Panc1 (cell line): Measurements from ENCODE around the gene LZTFL1.

ENCODE experiments used
- SIN3A ChIP-seq: IDR thresholded peaks from 2 replicates; pipeline ENCODE4 v1.6.1; 2012; ENCODE audit warnings: low read depth, mild to moderate bottlenecking, low read length, moderate library complexity, borderline replicate concordance; ENCODE audit not compliant: insufficient read depth
- TF ChIP-seq, protein P1 (sequence below): fragments of 450-650 bp; IDR thresholded peaks from 2 replicates; pipeline ENCODE4 v1.5.1; 2017; ENCODE audit warnings: mild to moderate bottlenecking
- TF ChIP-seq, protein P2 (sequence below), 2 experiments: IDR thresholded peaks; 2 replicates each; pipeline ENCODE4 v1.6.1; 2011 to 2012; ENCODE audit warnings: low read depth in 2 of 2, control low read depth in 1 of 2, low read length in 1 of 2, mild to moderate bottlenecking in 1 of 2, moderate library complexity in 1 of 2; ENCODE audit not compliant: insufficient read depth in 1 of 2

GRCh38 chr3:45890405-45890804 lies 48.5 kb upstream of the LZTFL1 start:
- TF ChIP-seq, protein P1, sequence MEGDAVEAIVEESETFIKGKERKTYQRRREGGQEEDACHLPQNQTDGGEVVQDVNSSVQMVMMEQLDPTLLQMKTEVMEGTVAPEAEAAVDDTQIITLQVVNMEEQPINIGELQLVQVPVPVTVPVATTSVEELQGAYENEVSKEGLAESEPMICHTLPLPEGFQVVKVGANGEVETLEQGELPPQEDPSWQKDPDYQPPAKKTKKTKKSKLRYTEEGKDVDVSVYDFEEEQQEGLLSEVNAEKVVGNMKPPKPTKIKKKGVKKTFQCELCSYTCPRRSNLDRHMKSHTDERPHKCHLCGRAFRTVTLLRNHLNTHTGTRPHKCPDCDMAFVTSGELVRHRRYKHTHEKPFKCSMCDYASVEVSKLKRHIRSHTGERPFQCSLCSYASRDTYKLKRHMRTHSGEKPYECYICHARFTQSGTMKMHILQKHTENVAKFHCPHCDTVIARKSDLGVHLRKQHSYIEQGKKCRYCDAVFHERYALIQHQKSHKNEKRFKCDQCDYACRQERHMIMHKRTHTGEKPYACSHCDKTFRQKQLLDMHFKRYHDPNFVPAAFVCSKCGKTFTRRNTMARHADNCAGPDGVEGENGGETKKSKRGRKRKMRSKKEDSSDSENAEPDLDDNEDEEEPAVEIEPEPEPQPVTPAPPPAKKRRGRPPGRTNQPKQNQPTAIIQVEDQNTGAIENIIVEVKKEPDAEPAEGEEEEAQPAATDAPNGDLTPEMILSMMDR, result no peak
- TF ChIP-seq, protein P2, sequence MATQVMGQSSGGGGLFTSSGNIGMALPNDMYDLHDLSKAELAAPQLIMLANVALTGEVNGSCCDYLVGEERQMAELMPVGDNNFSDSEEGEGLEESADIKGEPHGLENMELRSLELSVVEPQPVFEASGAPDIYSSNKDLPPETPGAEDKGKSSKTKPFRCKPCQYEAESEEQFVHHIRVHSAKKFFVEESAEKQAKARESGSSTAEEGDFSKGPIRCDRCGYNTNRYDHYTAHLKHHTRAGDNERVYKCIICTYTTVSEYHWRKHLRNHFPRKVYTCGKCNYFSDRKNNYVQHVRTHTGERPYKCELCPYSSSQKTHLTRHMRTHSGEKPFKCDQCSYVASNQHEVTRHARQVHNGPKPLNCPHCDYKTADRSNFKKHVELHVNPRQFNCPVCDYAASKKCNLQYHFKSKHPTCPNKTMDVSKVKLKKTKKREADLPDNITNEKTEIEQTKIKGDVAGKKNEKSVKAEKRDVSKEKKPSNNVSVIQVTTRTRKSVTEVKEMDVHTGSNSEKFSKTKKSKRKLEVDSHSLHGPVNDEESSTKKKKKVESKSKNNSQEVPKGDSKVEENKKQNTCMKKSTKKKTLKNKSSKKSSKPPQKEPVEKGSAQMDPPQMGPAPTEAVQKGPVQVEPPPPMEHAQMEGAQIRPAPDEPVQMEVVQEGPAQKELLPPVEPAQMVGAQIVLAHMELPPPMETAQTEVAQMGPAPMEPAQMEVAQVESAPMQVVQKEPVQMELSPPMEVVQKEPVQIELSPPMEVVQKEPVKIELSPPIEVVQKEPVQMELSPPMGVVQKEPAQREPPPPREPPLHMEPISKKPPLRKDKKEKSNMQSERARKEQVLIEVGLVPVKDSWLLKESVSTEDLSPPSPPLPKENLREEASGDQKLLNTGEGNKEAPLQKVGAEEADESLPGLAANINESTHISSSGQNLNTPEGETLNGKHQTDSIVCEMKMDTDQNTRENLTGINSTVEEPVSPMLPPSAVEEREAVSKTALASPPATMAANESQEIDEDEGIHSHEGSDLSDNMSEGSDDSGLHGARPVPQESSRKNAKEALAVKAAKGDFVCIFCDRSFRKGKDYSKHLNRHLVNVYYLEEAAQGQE (IDR thresholded peaks at IDR 0.05; ENCODE audit: insufficient read depth in 1 of 2, low read depth in 2 of 2, low read length in 1 of 2), result no peak
- TF ChIP-seq SIN3A, result no peak
